GM12892 (cell line): Measurements from ENCODE around the gene PDE10A.

Experiments used
- POLR2A ChIP-seq: IDR thresholded peaks from 2 replicates; pipeline ENCODE4 v1.6.1; 2011; ENCODE audit warnings: low read depth, low read length, control low read depth
- POLR2AphosphoS5 ChIP-seq: IDR thresholded peaks from 2 replicates; pipeline ENCODE4 v1.6.1; 2011; ENCODE audit warnings: low read depth, low read length, control low read depth
- TAF1 ChIP-seq: IDR thresholded peaks from 2 replicates; pipeline ENCODE4 v1.6.1; 2011; ENCODE audit warnings: low read depth, mild to moderate bottlenecking, control low read depth, low read length, borderline replicate concordance

GRCh38 chr6:165586706-165587105 lies 76.3 kb downstream of the PDE10A start:
- no peak for TF ChIP-seq TAF1
- TF ChIP-seq POLR2A, result no peak
- no peak for TF ChIP-seq POLR2AphosphoS5
